Measurements from ENCODE around the gene DPP3.

DNA sequence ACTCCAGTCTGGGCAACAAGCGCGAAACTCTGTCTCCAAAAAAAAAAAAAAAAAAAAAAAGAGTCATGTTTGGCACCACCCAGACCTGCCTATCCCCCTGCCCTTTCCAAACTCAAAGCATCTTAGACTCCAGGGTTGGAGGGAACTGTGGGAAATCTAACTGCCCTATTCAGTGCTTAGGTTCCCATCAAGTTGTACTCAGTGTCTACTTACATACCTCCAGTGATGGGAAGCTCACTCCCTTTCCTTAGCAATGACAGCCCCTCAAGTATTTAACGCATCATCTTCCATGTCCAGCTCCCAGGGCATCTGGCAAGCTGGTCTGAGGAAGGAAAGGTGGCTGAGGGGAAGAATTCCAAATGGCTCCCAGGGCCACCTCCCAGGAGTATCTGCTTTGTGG is 69.5 kb downstream of the DPP3 start:
- TF ChIP-seq NFIC (IDR thresholded peaks at IDR 0.05) = no peak
- no peak for TF ChIP-seq EP300 (IDR thresholded peaks at IDR 0.05; ENCODE audit: borderline replicate concordance)
- TF ChIP-seq YY1 (IDR thresholded peaks at IDR 0.05; ENCODE audit: low read depth) = no peak
- no peak for TF ChIP-seq CEBPB (IDR thresholded peaks at IDR 0.05)
